Fibroblast of skin of back (primary cell): Measurements from ENCODE around the gene IFNK.

Source experiments
- DNase-seq: peaks from one replicate; pipeline ENCODE4 v3.0.0-alpha.2; 2013

The IFNK gene

DNA sequence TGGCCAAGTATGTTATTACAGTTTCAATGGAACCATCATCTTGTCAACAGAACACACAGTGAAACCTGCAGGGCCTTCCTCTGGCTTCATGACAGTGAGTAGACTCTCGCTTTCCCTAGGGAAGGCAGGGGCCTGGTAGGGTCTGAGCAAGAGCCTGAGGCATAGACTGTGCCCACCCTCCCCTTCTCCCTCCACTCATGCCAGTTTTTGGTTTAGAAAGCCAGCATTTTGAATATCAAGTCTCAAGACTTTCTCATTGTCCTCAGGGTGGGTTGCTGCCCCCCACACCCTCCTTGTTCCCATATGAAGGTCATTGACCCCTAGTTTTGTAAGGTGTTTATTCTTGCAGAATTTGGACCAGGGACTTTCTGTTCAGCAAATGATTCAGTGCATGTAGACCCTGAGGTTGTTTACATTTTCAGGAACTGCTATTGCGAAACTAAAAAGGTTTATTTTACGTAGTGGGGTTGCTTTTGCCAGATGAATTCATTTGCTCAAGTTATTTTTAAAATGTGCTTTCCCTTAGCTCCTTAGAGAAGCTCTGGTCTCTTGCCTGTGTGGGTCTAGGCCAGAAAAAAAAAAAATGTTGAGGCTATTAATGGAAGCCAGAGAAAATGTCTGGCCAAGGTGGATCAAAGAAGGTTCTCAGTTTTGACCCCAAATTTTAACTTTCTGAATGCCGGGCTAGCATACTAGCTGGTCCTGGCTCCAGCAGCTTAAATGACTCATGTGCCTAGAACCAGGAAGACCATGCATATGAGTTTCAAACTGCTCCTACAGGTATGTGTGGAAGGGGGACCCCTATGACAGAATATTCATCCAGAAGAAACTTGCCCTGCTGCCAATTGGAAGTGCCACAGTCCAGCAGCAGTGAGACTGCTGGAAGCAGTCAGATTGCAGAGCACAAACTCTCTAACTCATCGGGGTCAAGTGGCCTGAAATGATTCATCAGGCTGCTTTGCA, 15.7 kb downstream of the IFNK start:
- DNase-seq: no peak

DNA sequence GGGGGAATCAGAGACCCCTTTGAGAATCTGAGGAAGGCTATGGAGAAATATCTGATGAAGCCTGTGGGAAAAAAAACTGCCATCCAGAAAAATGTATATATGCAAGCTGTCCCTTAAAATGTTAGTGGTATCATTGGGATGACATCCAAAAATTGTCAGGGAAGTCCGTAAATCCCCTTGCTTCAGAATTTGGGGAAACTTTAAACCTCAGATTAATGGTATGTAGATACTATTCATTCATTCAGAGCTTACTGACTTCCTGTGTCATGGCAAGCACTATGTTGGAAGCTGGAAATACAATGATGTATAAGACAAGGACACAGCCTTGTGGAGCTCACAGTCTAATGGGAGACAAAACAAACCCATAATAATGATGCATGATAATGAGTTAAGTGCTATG, 16.4 kb downstream of the IFNK start:
- no peak for DNase-seq

GRCh38 chr9:27541740-27542139, 17.6 kb downstream of the IFNK start:
- no peak for DNase-seq

- no peak for DNase-seq
Observed at GRCh38 chr9:27542508-27542907, 18.4 kb downstream of the IFNK start.

- no peak for DNase-seq
Observed at GRCh38 chr9:27545471-27545870, 21.4 kb downstream of the IFNK start.

DNA sequence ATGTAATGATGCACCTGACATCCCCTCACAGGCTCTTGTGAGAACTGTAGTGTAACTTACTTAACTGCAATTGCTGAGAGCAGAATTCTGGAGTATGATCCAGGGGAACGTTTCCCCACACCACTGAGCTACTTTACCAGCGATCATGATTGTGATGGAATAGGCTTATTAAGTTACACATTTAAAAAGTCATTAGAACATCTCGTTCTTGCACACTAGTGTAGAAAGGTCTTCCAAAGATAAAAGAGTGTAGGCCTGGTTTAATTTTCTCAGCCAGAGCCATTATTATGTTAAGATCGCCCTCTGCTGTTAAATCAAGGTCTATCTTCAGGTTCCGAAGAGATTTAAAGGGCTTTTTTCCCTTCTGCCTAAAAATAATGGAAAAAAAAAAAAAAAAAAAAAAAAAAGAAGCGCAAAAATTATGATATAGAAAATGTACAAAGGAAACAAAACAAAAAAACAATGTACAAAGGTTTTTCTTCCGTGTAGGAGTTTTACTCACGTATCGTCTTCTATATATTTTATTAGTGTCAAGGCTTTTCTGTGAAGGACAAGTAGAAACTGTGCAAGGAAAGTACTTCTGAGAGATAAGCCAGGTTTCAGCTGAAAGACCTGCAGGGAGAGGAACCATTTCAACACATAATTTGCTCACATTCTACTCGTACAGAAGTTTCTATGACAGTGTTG, 24.1 kb downstream of the IFNK start:
- peak; percentile 35 for DNase-seq

DNA sequence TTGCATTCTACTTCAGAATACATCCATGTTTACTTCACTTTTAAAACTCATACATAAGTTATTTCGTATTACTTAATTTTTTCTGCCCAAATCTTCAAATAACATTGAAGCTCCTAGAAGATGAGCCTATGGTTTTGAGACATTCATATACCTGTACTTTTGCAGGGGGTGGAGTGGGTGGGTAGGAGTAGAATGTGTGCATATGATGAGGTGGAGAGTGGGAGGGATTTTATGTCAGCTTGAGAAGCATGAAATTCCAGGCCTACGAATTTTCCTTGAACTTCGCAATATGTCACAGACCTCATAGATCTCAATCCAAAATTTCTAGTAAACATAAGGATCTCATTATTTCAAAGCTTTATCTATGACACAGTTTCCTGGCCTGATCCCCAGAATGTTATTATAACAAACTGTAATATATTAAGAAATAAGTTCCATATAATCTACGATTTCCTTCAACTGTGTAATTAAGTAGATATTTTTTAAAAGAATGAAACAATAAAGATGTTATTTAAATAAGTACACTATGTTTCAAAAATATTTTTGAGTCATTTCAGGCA, 25.2 kb downstream of the IFNK start:
- DNase-seq: peak; percentile 6

GRCh38 chr9:27554712-27555111, 30.6 kb downstream of the IFNK start:
- no peak for DNase-seq

DNA sequence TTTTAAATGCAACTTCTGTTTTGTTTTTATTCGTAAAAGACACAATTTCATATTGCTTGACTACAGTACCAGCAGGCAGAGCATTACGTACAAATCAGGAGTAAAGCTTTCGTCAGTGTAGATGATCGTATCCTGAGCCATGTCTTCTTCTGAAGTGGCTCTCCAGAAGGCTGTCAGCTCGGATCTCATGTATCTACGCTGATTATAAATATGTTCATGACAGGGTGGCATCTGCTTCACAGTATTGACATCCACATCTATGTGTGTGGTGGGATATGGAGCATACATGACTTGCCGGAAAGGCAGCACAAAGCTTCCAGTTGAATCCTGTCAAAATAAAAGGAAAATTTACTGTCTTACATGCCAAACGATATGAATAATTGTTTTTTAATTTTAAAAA, 32.4 kb downstream of the IFNK start:
- no peak for DNase-seq

DNA sequence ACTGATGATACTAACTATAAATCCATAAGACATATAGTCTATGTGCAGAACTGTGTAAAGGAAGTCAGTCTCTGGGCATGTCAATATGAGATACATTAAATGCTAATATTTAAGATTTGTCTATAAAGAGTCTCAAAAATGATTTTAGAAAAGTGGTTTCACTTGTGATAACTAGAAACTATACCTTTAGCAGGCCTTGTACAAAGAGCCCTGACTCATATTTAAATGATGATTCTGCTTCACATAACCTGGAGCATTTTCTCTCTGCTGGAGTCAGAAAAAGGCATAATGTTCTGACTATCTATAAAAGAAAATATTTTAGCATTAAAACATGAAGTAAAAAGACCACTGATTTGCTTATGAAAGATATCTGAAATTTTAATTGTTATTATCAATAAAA, 34.2 kb downstream of the IFNK start:
- no peak for DNase-seq

DNA sequence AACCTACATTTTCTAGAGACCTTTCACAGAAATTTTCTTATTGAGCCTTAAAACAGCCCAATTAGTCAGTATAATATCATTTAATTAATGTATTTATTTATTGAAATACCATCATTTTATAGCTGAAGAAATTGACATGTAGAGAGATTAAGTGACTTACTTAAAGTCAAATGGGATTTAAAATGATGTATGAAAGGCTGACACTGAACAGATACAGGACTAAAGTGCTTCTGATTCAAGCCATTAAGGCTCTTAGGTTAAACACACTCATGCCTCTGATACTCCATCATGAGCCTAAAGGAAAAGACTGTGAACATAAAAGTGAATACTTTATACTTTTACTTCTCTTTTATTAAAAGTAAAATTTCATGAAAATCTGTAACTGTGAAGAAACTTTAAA, 36.4 kb downstream of the IFNK start:
- no peak for DNase-seq

DNA sequence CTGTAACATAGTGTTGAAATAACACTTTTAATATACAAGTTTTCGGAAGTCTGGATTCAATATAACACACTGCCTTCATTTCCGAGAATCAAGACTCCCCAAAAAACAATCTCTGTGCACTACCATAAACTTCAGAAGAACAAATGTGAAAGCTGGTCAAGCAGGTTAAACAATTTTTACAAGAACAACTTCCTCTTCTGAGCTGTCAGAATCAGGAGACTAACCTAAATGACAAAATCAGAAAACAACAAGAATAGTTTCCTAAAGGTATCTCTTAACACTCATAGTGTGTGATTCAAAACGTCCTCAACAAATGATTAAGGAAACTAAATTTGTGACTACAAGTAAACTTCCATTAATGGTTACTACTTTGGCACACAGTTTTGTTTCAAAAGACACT, 37.6 kb downstream of the IFNK start:
- no peak for DNase-seq

GRCh38 chr9:27563738-27564430, 39.8 kb downstream of the IFNK start:
- no peak for DNase-seq

- no peak for DNase-seq
Observed at GRCh38 chr9:27564670-27565069, 40.6 kb downstream of the IFNK start.

GRCh38 chr9:27565696-27566095, 41.6 kb downstream of the IFNK start:
- no peak for DNase-seq

DNA sequence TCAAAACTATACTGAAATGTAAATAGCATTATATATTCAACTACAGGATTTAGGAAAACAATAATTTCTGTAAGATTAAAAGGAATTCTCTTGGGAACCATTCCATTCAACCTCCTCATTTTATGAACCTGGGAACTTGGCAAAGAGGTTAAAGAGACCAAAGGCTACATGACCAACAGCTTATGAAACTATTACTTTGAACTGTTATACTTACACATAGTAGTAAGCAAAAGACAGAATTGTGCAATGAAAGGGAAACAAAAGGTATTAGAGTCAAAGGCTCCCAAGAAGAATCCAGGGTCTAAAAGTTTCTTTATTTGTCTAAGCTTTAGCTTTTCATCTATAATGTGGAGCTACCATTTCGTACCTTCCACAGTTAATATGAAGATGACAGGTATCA, 42.0 kb downstream of the IFNK start:
- no peak for DNase-seq

DNA sequence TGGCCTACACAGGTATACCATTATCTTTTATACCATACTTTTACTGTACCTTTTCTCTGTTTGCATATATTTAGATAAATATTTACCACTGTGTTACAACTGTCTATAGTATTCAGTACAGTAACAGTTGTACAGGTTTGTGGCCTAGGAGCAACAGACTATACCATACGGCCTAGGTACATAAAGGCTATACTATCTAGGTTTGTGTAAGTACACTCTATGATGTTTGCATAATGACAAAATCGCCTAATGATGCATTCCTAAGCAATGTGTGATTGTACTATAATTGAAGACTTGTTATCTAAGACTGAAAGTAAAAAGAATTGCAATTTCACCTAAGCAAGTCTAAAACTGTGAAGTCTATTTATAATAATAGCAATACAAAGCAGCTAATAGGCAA, 45.3 kb downstream of the IFNK start:
- DNase-seq: peak; percentile 4

- no peak for DNase-seq
Observed at GRCh38 chr9:27571011-27571410, 46.9 kb downstream of the IFNK start.

GRCh38 chr9:27572061-27572460, 48.0 kb downstream of the IFNK start:
- no peak for DNase-seq

DNA sequence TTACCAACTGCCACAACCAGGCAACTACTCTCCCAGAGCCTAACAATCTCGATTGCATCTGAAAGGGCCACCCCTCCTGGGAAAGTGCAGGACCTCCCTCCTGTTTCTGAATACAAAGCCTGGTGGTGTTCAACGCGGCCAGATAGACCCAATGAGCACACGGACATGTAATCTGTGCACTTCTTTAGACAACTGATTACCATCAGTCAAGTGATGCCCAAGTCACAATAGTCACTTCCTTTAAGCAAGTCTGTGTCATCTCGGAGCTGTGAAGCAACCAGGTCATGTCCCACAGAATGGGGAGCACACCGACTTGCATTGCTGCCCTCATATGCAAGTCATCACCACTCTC, 48.5 kb downstream of the IFNK start:
- peak; percentile 46 for DNase-seq

- DNase-seq: peak; percentile 74
Observed at GRCh38 chr9:27572918-27573633, 49.0 kb downstream of the IFNK start, which contains the start of gene C9orf72. Gene C9orf72 (minus strand): TSS chr9:27573481. CDS start chr9:27567120, 6,361 bp downstream.
